ENCODE measurements around the gene NOTCH3.

DNA sequence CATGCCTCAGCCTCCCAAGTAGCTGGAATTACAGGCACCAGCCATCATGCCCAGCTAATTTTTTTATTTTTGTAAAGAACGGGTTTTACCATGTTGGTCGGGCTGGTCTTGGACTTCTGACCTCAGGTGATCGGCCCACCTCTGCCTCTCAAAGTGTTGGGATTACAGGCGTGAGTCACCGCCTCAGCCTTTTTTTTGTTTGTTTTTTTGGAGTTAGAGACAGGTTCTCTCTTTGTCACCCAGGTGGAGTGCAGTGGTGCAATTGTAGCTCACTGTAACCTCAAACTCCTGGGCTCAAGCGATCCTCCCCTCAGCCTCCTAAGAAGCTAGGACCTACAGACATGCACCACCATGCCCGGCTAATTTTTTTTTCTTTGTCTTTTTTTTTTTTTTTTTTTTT, 15.6 kb upstream of the NOTCH3 start:
- TF ChIP-seq, protein P1, sequence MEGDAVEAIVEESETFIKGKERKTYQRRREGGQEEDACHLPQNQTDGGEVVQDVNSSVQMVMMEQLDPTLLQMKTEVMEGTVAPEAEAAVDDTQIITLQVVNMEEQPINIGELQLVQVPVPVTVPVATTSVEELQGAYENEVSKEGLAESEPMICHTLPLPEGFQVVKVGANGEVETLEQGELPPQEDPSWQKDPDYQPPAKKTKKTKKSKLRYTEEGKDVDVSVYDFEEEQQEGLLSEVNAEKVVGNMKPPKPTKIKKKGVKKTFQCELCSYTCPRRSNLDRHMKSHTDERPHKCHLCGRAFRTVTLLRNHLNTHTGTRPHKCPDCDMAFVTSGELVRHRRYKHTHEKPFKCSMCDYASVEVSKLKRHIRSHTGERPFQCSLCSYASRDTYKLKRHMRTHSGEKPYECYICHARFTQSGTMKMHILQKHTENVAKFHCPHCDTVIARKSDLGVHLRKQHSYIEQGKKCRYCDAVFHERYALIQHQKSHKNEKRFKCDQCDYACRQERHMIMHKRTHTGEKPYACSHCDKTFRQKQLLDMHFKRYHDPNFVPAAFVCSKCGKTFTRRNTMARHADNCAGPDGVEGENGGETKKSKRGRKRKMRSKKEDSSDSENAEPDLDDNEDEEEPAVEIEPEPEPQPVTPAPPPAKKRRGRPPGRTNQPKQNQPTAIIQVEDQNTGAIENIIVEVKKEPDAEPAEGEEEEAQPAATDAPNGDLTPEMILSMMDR (IDR thresholded peaks at IDR 0.05) = no peak
- no peak for TF ChIP-seq POLR2A (IDR thresholded peaks at IDR 0.05)
